SIG-M5 (cell line): ENCODE results near the gene SLC12A8.

Experiments
- DNase-seq: peaks from one replicate; lab custom pipeline; 2025; lab: John Stamatoyannopoulos, UW

Gene SLC12A8

DNA sequence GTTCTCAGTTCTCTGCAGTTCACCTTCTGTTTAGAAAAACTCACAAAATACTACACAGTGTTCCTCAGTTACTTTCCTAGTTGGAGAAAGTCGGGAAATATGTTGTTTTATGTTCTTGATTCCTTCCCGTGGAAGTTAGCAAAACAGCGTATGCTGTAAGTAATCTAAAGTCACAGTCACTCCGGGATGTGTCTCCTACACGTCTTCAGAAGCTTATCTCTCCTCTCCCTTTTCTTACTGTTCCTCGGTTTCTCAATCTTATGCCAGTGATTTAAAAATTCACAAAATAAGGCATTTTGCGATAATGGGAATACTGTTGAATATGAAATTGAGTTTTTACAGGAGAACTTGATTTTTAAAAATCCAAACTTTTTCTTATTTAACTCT is 158.5 kb downstream of the SLC12A8 start:
- DNase-seq, result no peak

DNA sequence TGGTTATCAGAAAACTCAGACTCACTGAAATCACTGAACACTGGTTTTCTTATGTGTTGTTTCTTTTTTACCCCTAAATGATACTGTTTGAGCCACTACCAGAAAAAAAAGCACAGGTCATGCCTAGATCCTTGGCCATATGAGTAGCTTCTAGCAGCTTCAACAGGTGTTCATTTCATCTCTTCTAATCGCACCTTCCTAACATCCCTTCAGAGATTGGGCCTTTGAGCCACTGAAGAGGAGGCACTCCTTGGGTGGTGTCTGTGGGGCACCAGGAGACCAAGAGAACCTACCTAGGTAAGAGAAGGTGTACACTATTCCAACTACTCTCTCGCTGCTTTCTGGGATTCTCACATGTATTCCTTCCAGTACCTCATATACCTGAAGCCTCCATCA is 159.2 kb downstream of the SLC12A8 start:
- no peak for DNase-seq

DNA sequence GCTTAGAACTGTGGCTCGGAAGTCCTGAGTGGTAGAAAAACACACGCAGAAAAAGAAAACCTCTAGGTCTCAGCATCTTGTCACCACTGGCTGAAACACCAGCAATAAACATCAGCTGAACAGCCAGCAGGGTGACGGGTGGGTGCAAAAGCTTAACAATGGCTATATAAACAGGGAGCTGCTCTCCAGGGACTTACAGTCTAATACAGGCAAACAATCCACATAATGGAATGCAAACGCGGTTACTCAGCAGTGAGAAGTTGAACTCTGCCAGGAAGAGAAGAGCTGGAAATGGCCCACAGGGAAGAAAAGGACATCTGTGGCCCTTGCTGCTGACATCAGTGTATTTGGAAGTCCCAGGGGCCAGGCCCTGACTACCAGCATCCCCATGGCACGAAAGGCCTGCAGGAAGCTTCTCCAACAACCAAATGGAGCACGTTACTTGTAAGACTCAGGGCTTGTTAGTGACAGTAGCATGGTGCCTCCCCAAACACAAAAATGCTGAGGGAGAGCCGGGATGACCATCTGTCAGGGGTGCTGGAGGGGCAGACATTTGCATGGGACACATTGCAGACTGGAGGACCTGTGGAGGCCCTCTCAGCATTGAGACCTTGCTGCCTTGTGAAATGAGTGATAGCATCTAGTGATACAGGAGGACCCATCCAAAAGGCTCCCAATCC is 159.8 kb downstream of the SLC12A8 start:
- DNase-seq, result no peak

DNA sequence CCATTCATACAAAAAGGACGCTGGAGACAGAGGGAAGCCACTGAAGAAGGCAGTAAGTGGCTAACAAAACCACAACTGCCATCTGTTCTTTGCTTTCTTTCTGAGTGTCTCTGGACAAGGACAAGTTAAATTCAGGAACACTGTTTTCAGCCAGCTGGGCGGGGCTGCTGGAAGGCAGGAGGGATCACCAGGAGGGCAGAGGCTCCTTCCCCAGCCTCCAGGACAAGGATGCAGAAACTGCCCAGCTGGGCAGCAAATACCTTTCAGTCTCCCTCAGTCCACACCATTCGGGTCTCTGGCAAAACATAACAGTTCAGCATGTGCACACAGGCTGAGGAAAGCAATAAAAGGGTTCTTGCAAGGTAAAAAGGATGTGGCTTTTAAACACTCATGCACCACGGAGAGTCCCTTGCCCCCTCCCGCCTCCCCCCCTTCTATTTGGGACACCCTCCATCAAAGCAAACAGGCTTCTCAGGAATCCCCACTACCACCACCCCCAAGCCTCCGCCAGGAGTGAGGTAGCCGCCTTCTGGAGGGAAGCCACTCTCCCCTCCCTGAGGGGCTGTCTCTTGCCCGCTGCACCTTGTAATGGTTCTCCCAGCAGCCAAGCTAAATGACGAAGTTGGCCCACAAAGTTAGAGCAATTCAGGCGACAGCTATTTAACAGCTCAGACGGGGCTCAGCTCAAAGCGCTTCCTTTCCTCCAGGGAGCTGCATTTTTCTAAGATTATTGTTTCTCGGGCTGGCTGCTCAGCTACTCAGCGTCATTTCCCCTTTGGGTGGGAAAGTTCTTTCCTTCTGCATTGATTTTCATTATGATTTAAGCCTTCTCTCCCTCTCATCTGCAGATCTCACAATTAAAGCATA is 160.6 kb downstream of the SLC12A8 start:
- DNase-seq, result no peak

DNA sequence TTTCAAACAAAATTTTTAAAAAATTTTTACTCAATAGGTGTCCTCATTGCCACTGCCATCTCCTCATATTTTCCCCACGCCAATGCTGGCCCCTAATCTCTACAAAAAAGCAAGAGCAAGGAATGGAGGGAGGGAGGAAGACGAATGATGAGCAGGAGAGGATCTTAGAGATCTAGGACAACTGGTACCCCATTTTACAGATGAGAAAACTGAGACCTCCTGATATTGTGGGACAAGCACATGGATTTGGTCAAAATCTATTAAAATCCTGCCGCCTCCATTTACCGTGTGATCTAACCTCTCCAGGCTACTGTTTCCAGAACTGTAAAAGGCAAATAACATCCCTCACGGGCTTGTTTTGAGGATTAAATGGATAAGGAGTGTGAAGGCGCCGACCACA is 161.3 kb downstream of the SLC12A8 start:
- no peak for DNase-seq

DNA sequence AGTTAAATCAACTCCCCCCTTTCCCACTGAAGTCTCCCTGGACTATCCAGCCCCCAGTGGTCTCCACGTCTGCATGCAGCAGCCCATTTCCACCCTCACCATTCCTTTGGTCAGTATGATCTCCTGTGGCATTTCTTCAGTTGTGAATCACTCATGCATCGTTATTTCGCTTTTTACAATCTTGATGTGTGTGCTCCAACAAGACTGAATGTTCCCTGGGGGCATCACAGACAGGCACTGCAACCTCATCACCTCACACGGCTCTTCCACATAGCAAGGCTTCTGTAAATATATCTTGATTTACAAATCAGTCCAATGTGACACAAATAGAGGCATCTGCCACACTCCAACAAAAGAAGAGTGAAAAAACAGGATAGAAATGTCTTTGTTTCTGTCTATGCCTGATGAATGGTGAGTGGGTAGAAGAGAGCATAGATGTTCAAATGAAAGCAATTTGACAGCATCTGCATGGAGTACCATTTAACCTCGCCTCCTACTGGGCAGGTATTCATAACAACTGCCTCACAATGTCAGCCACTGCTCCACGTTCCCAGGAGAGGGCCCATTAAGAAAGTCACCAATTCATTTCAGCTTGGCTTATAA is 162.0 kb downstream of the SLC12A8 start:
- no peak for DNase-seq

DNA sequence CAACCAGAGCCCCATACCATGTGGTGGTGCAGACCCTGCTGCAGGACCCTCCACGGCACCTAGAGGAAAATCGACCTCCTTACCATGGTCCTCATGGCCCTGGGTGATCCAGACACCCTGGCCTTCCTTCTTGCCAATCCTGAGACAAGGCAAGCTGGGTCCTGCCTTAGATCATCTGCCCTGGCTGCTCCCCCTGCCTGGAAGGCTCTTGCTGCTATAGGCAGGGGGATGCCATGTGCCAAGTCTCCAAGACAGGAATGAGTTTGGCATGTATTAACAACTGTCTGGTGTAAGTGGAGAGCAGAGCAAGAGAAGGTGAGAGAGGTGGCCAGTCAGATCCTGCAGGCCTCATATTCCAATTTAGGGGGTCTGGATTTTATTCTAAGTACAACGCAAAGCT is 164.3 kb downstream of the SLC12A8 start:
- no peak for DNase-seq

DNA sequence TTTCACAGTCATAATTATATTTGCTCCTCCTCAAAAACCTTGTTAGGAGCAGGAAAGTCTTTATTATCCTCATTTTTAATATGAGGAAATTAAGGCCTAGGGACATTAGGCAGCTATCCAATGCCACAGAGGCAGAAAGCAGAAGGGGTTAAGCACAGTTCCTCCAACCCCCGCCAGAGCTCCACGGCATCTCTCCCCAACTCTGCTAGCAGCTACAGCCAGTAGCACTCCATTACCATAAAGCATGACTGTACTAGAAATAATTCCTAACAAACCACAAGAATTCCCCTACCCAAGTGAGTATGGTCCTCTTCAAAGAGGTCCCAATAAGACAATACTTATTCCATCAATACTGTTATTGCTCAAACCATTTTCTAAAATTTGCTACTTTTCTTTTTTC is 166.6 kb downstream of the SLC12A8 start:
- DNase-seq, result no peak

DNA sequence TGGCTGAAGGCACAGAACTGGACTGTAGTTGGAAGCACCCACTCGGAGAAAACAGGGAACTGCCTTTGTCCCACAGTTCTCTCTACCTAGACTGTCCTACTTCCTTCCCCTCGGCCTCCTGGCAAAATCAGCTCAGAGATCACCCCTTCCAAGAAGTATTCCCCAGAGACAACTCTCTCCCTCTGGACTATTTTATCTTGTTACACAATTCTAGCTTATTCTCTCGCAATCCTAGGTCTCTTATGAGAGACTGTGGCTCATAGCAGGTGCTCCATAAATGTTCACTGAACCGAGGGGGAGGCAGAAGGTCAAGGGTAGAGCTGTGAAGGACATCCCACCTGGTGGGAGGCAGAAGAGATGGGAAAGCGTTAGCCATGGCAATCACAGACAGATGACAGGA is 167.4 kb downstream of the SLC12A8 start:
- DNase-seq, result no peak

DNA sequence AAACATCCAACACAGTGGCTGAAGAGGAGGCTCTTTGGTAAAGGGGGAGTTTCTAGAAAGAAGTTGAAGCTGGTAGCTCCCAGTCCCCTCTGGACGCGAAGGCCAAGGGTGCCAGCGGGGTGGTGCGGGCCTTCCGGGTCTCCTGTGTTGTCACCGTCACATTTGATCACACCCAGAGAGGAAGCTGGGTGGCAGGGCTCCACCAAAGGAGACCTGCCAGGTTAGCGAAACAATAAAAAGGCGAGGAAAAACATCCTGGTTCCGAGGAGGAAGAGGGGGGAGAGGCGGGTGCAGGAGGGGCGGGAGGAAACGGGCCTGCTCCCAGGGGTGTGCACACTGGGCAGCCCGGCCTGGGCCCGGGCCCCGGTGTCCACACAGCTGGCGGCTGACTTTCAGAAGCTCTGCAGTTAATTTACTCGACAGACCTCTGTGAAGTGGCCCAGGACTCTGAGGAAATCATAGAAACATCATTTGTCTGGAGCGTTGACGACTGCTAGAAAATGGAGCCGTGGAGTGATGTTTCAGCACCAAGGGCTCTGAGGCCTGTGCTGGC is 168.9 kb downstream of the SLC12A8 start:
- DNase-seq, result no peak

DNA sequence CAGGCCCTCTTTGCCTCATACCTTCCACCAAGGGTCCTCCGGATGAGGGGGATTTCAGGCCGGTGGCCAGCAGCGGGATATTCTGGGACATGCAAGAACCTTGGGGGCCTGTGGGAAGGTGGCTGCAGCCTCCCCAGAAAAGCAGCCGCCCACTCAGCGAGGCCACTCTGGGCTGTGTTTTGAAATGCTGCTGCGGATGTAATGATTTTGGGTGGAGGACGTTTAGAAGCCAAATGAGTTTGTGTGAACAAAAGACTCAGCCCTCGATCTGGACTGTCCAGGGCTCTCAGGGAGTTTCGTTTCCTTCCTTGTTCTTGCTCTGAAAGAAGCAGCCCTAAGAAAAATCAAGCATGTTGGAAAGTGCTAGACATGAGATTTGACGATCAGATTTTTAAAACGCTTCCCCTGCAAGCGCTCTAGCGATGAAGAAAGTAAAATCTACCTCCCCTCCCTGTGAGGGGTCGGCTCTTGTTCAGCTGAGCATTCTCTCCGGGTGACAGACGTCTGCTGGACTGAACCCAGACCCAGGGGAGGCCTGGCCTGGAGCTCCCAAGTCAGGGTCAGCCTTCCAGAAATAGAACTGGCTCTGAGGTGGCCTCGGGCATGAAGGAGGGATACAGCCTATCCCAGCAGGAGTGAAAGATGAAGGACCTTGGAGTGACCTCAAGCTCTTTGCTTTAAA is 169.7 kb downstream of the SLC12A8 start:
- no peak for DNase-seq

DNA sequence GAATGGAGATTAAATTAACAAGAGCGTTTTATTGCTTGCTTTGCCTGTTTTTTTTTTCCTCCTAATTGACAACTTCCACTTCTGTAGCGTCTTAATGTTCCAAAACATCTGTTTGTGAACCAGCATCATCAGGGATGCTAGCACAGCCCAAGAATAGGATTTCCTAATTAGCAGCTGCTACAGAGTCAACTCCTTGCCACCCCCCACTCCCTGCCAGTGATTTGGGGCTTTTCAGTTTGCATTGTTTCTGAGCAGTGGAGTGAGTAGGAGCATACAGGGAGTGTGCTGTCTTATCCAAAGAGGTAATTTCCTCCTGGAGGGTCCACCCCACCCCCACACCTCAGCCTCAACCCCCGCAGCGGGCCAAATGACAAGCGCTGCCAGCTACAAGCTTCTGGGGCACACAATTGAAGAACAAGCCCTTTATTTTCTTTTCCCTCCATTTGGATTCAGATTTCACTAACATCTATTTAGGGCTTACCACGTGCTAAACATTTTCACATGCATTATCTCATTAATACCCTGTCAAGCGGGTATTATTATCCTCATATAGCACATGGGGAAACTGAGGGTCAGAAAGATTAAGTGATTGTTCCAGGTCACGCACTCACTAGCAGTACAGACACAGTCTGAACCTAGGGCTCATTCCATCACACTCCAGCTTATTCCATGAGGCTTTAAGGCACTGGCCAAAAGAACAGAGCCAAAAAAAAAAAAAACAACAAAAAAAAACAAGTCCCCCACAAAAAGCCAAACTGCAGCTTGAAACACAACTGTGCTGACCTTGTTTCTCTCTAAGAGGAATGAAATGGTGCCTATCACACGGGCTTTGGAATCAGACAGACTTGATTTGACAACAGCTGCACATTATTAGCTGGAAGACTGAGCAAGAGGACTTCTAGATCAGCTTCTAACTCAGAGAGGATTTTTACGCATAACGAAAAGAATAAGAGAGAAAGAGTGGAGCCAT is 173.1 kb downstream of the SLC12A8 start:
- no peak for DNase-seq

DNA sequence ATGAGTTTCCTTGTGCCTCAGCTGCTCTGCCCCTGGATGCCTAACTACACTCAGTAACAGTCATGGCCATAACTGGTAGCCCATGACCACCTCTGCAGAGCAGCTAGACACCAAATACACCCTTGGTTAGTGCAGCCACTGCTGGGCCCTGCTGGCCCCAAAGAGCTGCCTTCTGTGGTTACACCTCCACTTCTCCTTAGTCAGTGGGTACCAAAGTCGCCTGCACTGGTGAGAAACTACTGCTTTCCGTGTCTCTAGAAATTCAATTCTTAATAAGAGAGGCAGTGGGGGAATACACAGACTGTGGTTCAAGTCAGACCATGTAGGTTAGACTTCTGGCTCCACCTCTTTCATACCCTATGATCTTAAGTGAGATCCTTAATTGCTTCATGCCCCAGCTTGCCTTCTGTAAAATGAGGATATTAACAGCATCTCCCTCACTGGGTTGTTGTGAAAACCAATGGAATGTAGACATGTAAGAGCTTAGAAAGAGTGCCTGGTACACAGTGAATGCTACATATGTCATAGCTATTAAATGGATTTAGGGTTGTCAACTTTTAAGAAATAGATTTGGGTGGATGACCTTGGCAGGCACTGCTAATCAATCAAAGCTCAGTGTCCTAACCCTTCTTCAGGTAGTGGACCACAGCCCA is 174.9 kb downstream of the SLC12A8 start:
- no peak for DNase-seq

DNA sequence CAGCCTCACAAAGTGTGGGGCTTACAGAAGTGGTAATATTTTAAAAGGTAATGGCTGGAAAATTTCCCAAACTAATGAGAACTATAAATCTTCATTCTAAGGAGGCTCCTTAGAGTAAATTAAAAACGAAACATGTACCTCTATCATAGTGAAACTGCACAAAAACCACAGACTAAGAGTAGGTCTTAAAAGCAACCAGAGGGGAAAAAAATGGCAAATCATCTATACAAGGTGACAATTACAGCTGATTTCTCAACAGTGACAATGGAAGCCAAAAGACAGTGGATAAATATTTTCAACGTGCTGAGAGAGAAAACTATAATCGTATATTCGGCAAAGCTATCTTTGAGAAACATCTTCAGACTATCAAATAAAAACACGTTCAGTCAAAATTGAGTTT is 177.3 kb downstream of the SLC12A8 start:
- no peak for DNase-seq

DNA sequence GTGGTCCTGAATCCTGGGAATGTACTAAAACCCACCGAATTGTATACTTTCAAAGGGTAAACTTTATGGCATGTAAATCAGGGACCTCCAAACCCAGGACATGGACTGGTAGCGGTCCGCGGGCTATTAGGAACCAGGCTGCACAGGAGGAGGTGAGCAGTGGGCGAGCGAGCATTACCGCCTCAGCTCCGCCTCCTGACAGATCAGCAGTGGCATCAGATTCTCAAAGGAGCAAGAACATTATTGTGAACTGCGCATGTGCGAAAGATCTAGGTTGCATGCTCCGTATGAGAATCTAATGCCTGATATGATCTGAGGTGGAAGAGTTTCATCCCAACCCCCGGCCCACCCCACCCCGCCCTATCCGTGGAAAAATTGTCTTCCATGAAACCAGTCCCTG is 178.9 kb downstream of the SLC12A8 start:
- DNase-seq, result no peak

DNA sequence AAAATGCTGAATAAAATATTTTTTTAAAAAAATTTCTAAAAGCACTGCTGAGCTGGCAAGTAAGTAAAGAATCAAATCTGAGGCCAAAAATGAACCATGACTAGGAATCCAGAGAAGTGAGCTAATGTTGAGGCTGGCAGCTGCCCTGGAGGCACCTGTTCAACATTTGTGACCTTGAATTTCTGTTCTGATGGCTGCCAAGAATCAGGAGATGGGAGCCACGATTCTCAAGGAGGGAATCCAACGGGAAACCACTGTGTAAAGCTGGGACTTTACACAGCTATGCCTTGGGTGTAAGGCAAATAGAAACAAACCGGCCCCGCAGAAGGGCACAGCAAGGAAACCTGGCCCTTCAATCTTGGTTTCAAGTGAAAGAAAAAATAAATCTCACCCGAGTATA is 179.4 kb downstream of the SLC12A8 start:
- DNase-seq, result no peak

DNA sequence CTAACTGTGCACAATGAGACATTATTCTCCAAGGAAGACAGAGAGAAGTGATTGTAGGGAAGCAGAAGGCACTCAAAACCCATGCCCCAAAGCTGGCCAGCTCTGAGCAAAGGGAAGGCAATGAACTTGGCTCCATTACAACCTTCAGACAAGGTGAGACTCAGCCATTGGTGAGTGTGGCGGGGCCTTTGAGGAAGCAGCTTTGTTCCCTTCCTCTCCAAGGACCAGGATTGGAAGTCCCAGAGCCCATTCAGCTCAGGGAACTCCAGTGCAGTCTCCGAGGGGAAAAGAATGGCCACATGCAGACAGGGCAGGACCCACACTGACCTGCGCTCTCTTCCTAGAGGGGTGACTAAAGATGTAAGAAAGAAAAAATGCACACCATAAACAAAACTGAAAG is 179.9 kb downstream of the SLC12A8 start:
- no peak for DNase-seq
